Sigmoid colon (tissue), 7 donors: Measurements from ENCODE around the gene XIRP2. TPM values are rescaled to one million over a fixed set of nuclear protein-coding genes. Genes with fewer than 3 reads are reported as not detected.

ENCODE experiments used
- DNase-seq: peaks from one replicate; pipeline ENCODE4 v3.0.0-alpha.2; 2019
- H3K27ac ChIP-seq, 4 donors: fragments of 200-600 bp; sonication (generic); one replicate each; pipeline ENCODE4 v1.5.1; 2016 to 2019; ENCODE audit warnings: mild to moderate bottlenecking in 1 of 4
- H3K27me3 ChIP-seq, 3 donors: fragments of 200-600 bp; sonication (generic); one replicate each; pipeline ENCODE4 v1.5.1; 2019; ENCODE audit warnings: mild to moderate bottlenecking in 1 of 3
- H3K36me3 ChIP-seq, 4 donors: fragments of 200-600 bp; sonication (generic); one replicate each; pipeline ENCODE4 v1.5.1; 2016 to 2019
- H3K4me1 ChIP-seq, 4 donors: fragments of 200-600 bp; sonication (generic); one replicate each; pipeline ENCODE4 v1.5.1; 2017 to 2019
- H3K4me3 ChIP-seq, 4 donors: fragments of 200-600 bp; sonication (generic); one replicate each; pipeline ENCODE4 v1.5.1; 2017 to 2019; ENCODE audit warnings: mild to moderate bottlenecking in 2 of 4, moderate library complexity in 1 of 4
- H3K9me3 ChIP-seq, 4 donors: fragments of 200-600 bp in 3 of 4; sonication (generic) in 3 of 4; one replicate each; pipeline versions ENCODE4 v1.5.1 to v1.6.1; 2013 to 2019
- EP300 ChIP-seq, 4 donors: sonication (generic); formaldehyde crosslinking; IDR thresholded peaks; one replicate each; pipeline ENCODE4 v1.6.1; 2017; ENCODE audit warnings: antibody characterized with exemption in 4 of 4
- POLR2A ChIP-seq, 2 donors: fragments of 450-650 bp; IDR thresholded peaks; one replicate each; pipeline ENCODE4 v1.6.1; 2016; ENCODE audit warnings: antibody characterized with exemption in 2 of 2, mild to moderate bottlenecking in 2 of 2, moderate library complexity in 2 of 2
- POLR2AphosphoS5 ChIP-seq, 4 donors: sonication (generic); formaldehyde crosslinking; IDR thresholded peaks; one replicate each; pipeline ENCODE4 v1.6.1; 2017; ENCODE audit warnings: antibody characterized with exemption in 4 of 4
- WGBS, 2 donors: extraction: QIAGEN DNeasy Blood & Tissue Kit; methylation state at CpG; one replicate each; pipeline ENCODE4 v1.1.7; 2013; 5-methylcytosine and 5-hydroxymethylcytosine counted together
- intact Hi-C: fragments of 100-400 bp; cut with DNase I; formaldehyde crosslinking; loops from one replicate; pipeline ENCODE4 v1.15.1; 2023
- polyA plus RNA-seq, 3 donors: library from polyadenylated mRNA; stranded (reverse); fragments of 200-250 nt; gene quantifications; one replicate each; pipeline ENCODE4 v1.2.3, GENCODE V29; 2013
- total RNA-seq, 4 donors: library from RNA; depleted of rRNA; stranded (reverse); fragments of >200 nt; gene quantifications; one replicate each; pipeline ENCODE4 v1.1.0, GENCODE V29; 2016
- TF ChIP-seq, protein P1 (sequence below), 4 experiments: fragments of 450-650 bp in 3 of 4; fragments of 200-600 bp in 1 of 4; IDR thresholded peaks; one replicate each; pipeline ENCODE4 v1.5.1; 2016 to 2019; ENCODE audit warnings: antibody characterized with exemption in 4 of 4, mild to moderate bottlenecking in 3 of 4, moderate library complexity in 2 of 4
- donor health status: healthy with polysubstance abuse.
- donor health status: Bipolar disorder and iron deficiency.
- donor health status: healthy.

The XIRP2 gene
- total and polyA plus RNA-seq, 7 donors, result under 0.01 to 1.8 (median 0.20) TPM; not detected in 3

- Histone ChIP-seq H3K36me3 (no peaks in the 10 kb centered on the region), H3K9me3 (no peaks in the 10 kb centered on the region), H3K4me3 (no peak overlapping the region), H3K27ac (no peak overlapping the region), H3K27me3 (no peaks in the 10 kb centered on the region), H3K4me1 (peaks cover 0 to 4% (median 0%) of the 10 kb centered on the region in 4 donors)
- no peak for DNase-seq
- WGBS, 2 donors, result 69 to 81% methylated on average over 3 of the region's 3 CpGs
- no peak for TF ChIP-seq EP300 (IDR thresholded peaks at IDR 0.05)
- TF ChIP-seq, protein P1, sequence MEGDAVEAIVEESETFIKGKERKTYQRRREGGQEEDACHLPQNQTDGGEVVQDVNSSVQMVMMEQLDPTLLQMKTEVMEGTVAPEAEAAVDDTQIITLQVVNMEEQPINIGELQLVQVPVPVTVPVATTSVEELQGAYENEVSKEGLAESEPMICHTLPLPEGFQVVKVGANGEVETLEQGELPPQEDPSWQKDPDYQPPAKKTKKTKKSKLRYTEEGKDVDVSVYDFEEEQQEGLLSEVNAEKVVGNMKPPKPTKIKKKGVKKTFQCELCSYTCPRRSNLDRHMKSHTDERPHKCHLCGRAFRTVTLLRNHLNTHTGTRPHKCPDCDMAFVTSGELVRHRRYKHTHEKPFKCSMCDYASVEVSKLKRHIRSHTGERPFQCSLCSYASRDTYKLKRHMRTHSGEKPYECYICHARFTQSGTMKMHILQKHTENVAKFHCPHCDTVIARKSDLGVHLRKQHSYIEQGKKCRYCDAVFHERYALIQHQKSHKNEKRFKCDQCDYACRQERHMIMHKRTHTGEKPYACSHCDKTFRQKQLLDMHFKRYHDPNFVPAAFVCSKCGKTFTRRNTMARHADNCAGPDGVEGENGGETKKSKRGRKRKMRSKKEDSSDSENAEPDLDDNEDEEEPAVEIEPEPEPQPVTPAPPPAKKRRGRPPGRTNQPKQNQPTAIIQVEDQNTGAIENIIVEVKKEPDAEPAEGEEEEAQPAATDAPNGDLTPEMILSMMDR (IDR thresholded peaks at IDR 0.05), result no peak
- no peak for TF ChIP-seq POLR2AphosphoS5 (IDR thresholded peaks at IDR 0.05)
- TF ChIP-seq POLR2A (IDR thresholded peaks at IDR 0.05), result no peak
- intact Hi-C loops, result no loop called here
Observed at GRCh38 chr2:167287212-167287611, 398.9 kb downstream of the XIRP2 start.

GRCh38 chr2:167289651-167290410 is 401.6 kb downstream of the XIRP2 start:
- TF ChIP-seq POLR2AphosphoS5 (IDR thresholded peaks at IDR 0.05) (no peak), POLR2A (IDR thresholded peaks at IDR 0.05) (no peak), EP300 (IDR thresholded peaks at IDR 0.05) (no peak)
- TF ChIP-seq, protein P1 (IDR thresholded peaks at IDR 0.05), result no peak
- intact Hi-C loops, result loop anchor here (10.0 kb wide), 1 partner anchor 225 kb away; no protein-coding TSS in a partner anchor
- 71 to 74% methylated on average over 1 of the region's 1 CpG for WGBS, 2 donors
- H3K36me3 ChIP-seq, result no peaks in the 10 kb centered on the region
- no peaks in the 10 kb centered on the region for H3K27me3 ChIP-seq
- H3K4me1 ChIP-seq, result peaks cover 0 to 21% (median 5%) of the 10 kb centered on the region in 4 donors
- no peak overlapping the region for H3K27ac ChIP-seq
- no peak for DNase-seq
- H3K9me3 ChIP-seq, result no peaks in the 10 kb centered on the region
- H3K4me3 ChIP-seq, result no peak overlapping the region

DNA sequence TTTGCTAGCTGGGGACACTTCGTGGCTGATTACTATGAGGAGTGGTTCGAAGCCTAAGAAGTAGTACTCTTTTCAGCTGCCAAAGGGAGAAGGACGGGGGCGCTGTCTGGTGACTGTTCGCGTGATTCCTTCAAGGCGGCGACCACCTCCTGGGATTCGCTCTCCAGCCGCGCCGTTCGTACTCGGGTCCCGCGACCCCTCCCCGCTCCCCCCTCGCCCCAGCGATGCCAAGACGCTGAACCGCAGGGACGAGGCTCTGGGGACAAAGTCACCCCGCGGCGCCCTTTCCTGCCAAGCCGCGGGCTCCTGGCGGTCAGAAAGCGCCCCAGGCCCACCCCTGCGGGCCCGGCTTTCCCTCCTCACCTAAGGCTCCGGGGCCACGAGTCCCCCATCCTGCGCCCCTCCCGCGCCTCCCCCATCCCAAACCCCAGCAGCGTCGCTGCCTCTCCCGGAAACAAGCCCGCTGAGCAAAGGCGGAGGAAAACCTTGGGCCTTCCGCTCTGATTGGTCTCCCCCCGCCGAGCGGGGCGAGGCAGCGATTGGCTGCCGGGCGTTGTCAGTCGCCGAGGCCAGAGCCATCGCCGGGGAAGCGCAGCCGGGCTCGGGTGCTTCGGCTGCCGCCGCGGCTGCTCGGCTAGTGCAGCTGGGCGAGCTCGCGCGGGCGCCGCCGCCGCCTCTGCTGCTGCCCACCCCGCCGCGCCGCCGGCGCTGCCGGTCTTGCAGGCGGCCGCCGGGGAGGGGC is 404.3 kb downstream of the XIRP2 start, which contains the start of gene B3GALT1:
B3GALT1 (plus strand) TSS at position 572 of the 742 bp plus-strand sequence.
- intact Hi-C loops, result loop anchor here (10.0 kb wide), 1 partner anchor 222 kb away; no protein-coding TSS in a partner anchor
- Histone ChIP-seq H3K4me1 (peaks cover 0 to 21% (median 6%) of the 10 kb centered on the region in 4 donors), H3K27me3 (peaks cover 0 to 3% (median 0%) of the 10 kb centered on the region in 3 donors), H3K4me3 (peak within 1 kb of the TSS; percentile 72 to 93 (median 88)), H3K9me3 (no peaks in the 10 kb centered on the region), H3K27ac (peak within 1 kb of the TSS; percentile 83 to 94 (median 90)), H3K36me3 (no peaks in the 10 kb centered on the region)
- TF ChIP-seq POLR2A (IDR thresholded peaks at IDR 0.05), result peak; percentile 18 to 20
- TF ChIP-seq, protein P1 (IDR thresholded peaks at IDR 0.05), result peak in 3 of 4 experiments; percentile 24 to 34 (median 34)
- no peak for TF ChIP-seq EP300 (IDR thresholded peaks at IDR 0.05)
- peak; percentile 15 to 65 (median 56) for TF ChIP-seq POLR2AphosphoS5 (IDR thresholded peaks at IDR 0.05)
- WGBS, 2 donors, result 1% methylated on average over 79 of the region's 79 CpGs
- DNase-seq, result peak; percentile 93

DNA sequence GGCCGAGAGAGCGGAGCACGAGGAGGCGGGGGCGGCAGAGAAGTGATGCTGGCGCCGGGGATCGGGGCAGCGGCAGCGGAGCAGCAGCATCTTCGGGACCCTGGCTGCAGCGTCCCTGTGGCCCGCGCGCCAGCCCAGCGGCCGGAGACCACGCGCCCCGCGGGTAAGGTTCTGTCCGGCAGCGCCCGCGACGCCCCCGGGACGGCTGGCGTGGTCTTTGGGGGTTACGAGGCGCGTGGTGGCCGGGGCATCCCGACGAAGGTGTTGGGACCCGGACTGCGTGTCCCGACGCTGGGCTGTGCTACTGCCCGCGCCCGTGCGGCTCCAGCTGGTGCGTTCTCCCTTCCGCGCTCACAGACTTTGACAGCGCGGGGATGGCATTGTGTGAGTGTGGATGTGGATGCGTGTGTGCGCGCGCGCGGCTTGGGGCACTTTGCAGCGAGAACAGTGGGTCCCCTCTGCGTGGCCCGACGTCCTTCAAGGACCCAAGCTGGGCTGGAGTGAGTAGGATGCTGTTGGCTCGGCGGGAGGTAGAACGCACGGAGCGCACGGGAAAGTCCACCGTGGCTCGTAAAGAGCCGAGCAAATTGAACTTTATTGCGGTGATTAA is 405.0 kb downstream of the XIRP2 start:
- Histone ChIP-seq H3K4me3 (peak overlapping the region; percentile 72 to 93 (median 88)), H3K4me1 (peaks cover 0 to 21% (median 6%) of the 10 kb centered on the region in 4 donors), H3K36me3 (no peaks in the 10 kb centered on the region), H3K9me3 (no peaks in the 10 kb centered on the region), H3K27me3 (peaks cover 0 to 3% (median 0%) of the 10 kb centered on the region in 3 donors), H3K27ac (peak overlapping the region in 3 of 4 donors; percentile 87 to 94 (median 92))
- intact Hi-C loops, result loop anchor here (10.0 kb wide), 1 partner anchor 222 kb away; no protein-coding TSS in a partner anchor
- TF ChIP-seq EP300 (IDR thresholded peaks at IDR 0.05) (no peak), POLR2A (IDR thresholded peaks at IDR 0.05) (no peak), POLR2AphosphoS5 (IDR thresholded peaks at IDR 0.05) (peak in 1 of 4 donors; percentile 12)
- TF ChIP-seq, protein P1 (IDR thresholded peaks at IDR 0.05), result no peak
- 1% methylated on average over 68 of the region's 68 CpGs for WGBS, 2 donors
- DNase-seq, result peak; percentile 61
